Measurements from ENCODE around the gene ENTHD1. TPM values are rescaled to one million over a fixed set of nuclear protein-coding genes. Genes with fewer than 3 reads are reported as not detected.
A peak's percentile ranks its signal among the peaks of the same experiment; 100 is the strongest.

Gene ENTHD1
- total RNA-seq, 1 donor from 2014 or later: not detected

DNA sequence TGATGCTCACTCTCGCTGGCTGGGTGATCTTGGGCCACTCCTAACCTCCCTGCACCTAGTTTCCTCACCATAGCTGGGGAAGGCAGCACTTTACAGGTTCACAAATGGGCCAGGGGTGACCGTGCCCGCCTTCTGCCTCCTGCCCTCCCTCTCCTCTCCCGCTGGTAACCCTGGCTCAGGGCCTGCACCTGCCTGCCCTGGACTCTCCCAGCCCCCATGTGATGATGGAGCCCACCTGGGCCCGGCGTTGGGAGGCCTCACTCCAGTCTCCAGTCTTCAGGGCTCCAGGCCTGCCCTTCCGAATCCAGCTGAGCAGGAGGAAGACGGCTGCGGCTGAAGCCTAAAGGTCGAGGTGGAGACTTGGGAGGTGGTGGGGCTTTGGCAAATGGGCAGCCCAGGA is 170.1 kb downstream of the ENTHD1 start:
- no peak for DNase-seq (ENCODE audit: low spot score)
- no peak overlapping the region for H3K27ac ChIP-seq
- H3K27me3 Mint-ChIP-seq (ENCODE audit: insufficient read depth, low read depth): peaks cover 12% of the 10 kb centered on the region
- no peak overlapping the region for H3K27ac Mint-ChIP-seq
- no peaks in the 10 kb centered on the region for H3K9me3 ChIP-seq (ENCODE audit: low read depth)
- H3K36me3 Mint-ChIP-seq: no peaks in the 10 kb centered on the region
- H3K4me2 ChIP-seq: no peak overlapping the region
- TF ChIP-seq EZH2phosphoT487 (IDR thresholded peaks at IDR 0.05) (no peak), EZH2 (IDR thresholded peaks at IDR 0.05) (no peak)
- TF ChIP-seq, protein P1, sequence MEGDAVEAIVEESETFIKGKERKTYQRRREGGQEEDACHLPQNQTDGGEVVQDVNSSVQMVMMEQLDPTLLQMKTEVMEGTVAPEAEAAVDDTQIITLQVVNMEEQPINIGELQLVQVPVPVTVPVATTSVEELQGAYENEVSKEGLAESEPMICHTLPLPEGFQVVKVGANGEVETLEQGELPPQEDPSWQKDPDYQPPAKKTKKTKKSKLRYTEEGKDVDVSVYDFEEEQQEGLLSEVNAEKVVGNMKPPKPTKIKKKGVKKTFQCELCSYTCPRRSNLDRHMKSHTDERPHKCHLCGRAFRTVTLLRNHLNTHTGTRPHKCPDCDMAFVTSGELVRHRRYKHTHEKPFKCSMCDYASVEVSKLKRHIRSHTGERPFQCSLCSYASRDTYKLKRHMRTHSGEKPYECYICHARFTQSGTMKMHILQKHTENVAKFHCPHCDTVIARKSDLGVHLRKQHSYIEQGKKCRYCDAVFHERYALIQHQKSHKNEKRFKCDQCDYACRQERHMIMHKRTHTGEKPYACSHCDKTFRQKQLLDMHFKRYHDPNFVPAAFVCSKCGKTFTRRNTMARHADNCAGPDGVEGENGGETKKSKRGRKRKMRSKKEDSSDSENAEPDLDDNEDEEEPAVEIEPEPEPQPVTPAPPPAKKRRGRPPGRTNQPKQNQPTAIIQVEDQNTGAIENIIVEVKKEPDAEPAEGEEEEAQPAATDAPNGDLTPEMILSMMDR (IDR thresholded peaks at IDR 0.05): no peak
- no peaks in the 10 kb centered on the region for H4K20me1 ChIP-seq (ENCODE audit: low read depth)
- H3K36me3 ChIP-seq: no peaks in the 10 kb centered on the region
- no peaks in the 10 kb centered on the region for H3K9me3 Mint-ChIP-seq
- H3K4me3 Mint-ChIP-seq: no peak overlapping the region
- H3K4me3 ChIP-seq: no peak overlapping the region
- H3K4me1 Mint-ChIP-seq: peaks cover 23% of the 10 kb centered on the region
- H3K9ac ChIP-seq: no peak overlapping the region
- peaks cover 15% of the 10 kb centered on the region for H3K4me1 ChIP-seq
- peaks cover 6% of the 10 kb centered on the region for H3K27me3 ChIP-seq
- H3F3A ChIP-seq (ENCODE audit: low read depth): no peaks in the 10 kb centered on the region
- H3K79me2 ChIP-seq (ENCODE audit: low read depth): no peaks in the 10 kb centered on the region
- H2AFZ ChIP-seq (replicated peaks): no peak overlapping the region

DNA sequence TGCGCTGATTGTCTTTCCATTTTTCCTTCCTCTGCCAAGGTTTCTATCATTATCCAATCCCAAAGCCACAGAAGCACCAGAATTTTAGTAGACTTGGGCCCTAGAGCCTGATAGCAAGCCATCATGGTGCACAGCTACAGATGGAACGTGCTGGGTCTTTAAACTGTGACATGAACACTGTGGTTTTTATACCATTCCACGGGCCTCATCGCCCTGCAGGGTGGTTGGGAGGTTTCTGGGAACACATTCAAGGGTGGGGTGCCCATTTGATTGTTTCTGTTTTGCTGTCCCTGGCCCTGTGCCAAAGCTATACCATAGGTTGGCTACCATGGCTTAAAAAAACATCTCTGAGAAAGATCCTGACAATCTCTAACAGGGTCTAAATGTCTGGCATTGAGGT is 171.1 kb downstream of the ENTHD1 start:
- no peaks in the 10 kb centered on the region for H3K36me3 Mint-ChIP-seq
- no peak overlapping the region for H3K4me3 ChIP-seq
- no peak overlapping the region for H3K9ac ChIP-seq
- H3K9me3 Mint-ChIP-seq: no peaks in the 10 kb centered on the region
- no peak overlapping the region for H3K4me3 Mint-ChIP-seq
- TF ChIP-seq EZH2phosphoT487 (IDR thresholded peaks at IDR 0.05) (no peak), EZH2 (IDR thresholded peaks at IDR 0.05) (no peak)
- TF ChIP-seq, protein P1 (IDR thresholded peaks at IDR 0.05): no peak
- DNase-seq (ENCODE audit: low spot score): no peak
- peaks cover 15% of the 10 kb centered on the region for H3K4me1 ChIP-seq
- no peak overlapping the region for H3K27ac Mint-ChIP-seq
- H2AFZ ChIP-seq (replicated peaks): no peak overlapping the region
- H3K9me3 ChIP-seq (ENCODE audit: low read depth): no peaks in the 10 kb centered on the region
- H3K36me3 ChIP-seq: no peaks in the 10 kb centered on the region
- H3K27me3 ChIP-seq: peaks cover 6% of the 10 kb centered on the region
- no peaks in the 10 kb centered on the region for H3F3A ChIP-seq (ENCODE audit: low read depth)
- H4K20me1 ChIP-seq (ENCODE audit: low read depth): no peaks in the 10 kb centered on the region
- peaks cover 23% of the 10 kb centered on the region for H3K4me1 Mint-ChIP-seq
- H3K27ac ChIP-seq: no peak overlapping the region
- peaks cover 12% of the 10 kb centered on the region for H3K27me3 Mint-ChIP-seq (ENCODE audit: insufficient read depth, low read depth)
- H3K79me2 ChIP-seq (ENCODE audit: low read depth): no peaks in the 10 kb centered on the region
- H3K4me2 ChIP-seq: no peak overlapping the region

DNA sequence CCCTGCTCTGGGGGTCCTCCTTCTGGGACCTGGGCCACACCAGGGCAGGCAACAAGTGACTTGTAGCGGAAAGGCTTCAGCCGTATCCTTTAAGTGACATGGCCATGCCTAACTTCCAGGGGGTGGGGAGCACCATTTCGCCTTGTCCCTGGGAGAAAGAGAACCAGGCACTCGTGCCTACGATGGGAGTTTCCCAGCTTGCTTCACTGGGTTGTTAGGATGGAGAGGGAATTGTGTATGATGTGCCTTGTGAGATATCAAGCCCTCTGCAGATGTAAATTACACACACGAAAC is 171.6 kb downstream of the ENTHD1 start:
- H3K4me3 Mint-ChIP-seq: peak overlapping the region; percentile 1
- TF ChIP-seq EZH2phosphoT487 (IDR thresholded peaks at IDR 0.05): no peak
- TF ChIP-seq, protein P1 (IDR thresholded peaks at IDR 0.05): no peak
- no peak for TF ChIP-seq EZH2 (IDR thresholded peaks at IDR 0.05)
- H3K4me1 ChIP-seq: peaks cover 15% of the 10 kb centered on the region
- no peaks in the 10 kb centered on the region for H3K79me2 ChIP-seq (ENCODE audit: low read depth)
- peaks cover 12% of the 10 kb centered on the region for H3K27me3 Mint-ChIP-seq (ENCODE audit: insufficient read depth, low read depth)
- H4K20me1 ChIP-seq (ENCODE audit: low read depth): no peaks in the 10 kb centered on the region
- no peaks in the 10 kb centered on the region for H3K36me3 Mint-ChIP-seq
- no peak overlapping the region for H3K4me2 ChIP-seq
- no peak overlapping the region for H3K27ac Mint-ChIP-seq
- no peaks in the 10 kb centered on the region for H3K36me3 ChIP-seq
- H3K9me3 ChIP-seq (ENCODE audit: low read depth): no peaks in the 10 kb centered on the region
- no peak for DNase-seq (ENCODE audit: low spot score)
- no peak overlapping the region for H3K27ac ChIP-seq
- no peaks in the 10 kb centered on the region for H3F3A ChIP-seq (ENCODE audit: low read depth)
- H3K4me1 Mint-ChIP-seq: peaks cover 28% of the 10 kb centered on the region
- no peak overlapping the region for H3K4me3 ChIP-seq
- H3K9ac ChIP-seq: no peak overlapping the region
- H2AFZ ChIP-seq (replicated peaks): no peak overlapping the region
- peaks cover under 1% of the 10 kb centered on the region for H3K27me3 ChIP-seq
- H3K9me3 Mint-ChIP-seq: no peaks in the 10 kb centered on the region

Data from neural progenitor cell (in vitro differentiated cells).